ENCODE data around the gene TNXB. TPM values are rescaled to one million over a fixed set of nuclear protein-coding genes. Genes with fewer than 3 reads are reported as not detected.

TNXB gene
- total RNA-seq, 1 donor from 2014 or later: 0.38 TPM

DNA sequence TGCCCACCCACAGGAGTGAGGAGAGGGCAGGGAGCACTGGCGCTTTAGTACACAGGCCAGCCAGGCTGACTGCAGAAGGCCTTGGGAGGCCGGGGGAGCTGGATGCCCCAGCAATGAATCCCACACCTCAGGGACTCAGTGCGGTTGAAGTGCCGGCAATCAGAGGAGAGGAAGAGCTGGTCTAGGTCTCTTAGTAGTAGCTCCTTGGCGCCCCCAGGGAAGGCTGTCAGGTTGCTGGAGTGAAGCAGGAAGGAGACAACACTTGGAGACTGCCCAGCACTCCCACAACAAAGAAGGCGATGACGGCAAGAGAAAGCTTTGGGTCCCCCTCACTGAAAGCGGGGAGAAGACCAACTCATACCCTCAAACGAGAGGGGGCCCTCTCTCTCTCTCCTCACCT is 8.3 kb upstream of the TNXB start:
- TF ChIP-seq CTCF (IDR thresholded peaks at IDR 0.05; ENCODE audit: insufficient read depth, low read length, poor library complexity, severe bottlenecking): no peak
- no peaks in the 10 kb centered on the region for H3K27me3 ChIP-seq (ENCODE audit: control insufficient read depth, insufficient read depth, low read length)
- no peak overlapping the region for H3K4me3 ChIP-seq (ENCODE audit: low read depth, low read length)
- H3K36me3 ChIP-seq (ENCODE audit: control insufficient read depth, insufficient read depth, low read length): peaks cover 5% of the 10 kb centered on the region
- DNase-seq (ENCODE audit: low read depth): no peak

GRCh38 chr6:32116674-32117073 is 7.5 kb upstream of the TNXB start:
- Histone ChIP-seq H3K4me3 (ENCODE audit: low read depth, low read length) (no peak overlapping the region), H3K27me3 (ENCODE audit: control insufficient read depth, insufficient read depth, low read length) (no peaks in the 10 kb centered on the region), H3K36me3 (ENCODE audit: control insufficient read depth, insufficient read depth, low read length) (peaks cover 3% of the 10 kb centered on the region)
- no peak for DNase-seq (ENCODE audit: low read depth)
- TF ChIP-seq CTCF (IDR thresholded peaks at IDR 0.05; ENCODE audit: insufficient read depth, low read length, poor library complexity, severe bottlenecking): peak; percentile 54

- Histone ChIP-seq H3K4me3 (ENCODE audit: low read depth, low read length) (no peak overlapping the region), H3K36me3 (ENCODE audit: control insufficient read depth, insufficient read depth, low read length) (peaks cover 3% of the 10 kb centered on the region), H3K27me3 (ENCODE audit: control insufficient read depth, insufficient read depth, low read length) (peaks cover 1% of the 10 kb centered on the region)
- no peak for DNase-seq (ENCODE audit: low read depth)
- TF ChIP-seq CTCF (IDR thresholded peaks at IDR 0.05; ENCODE audit: insufficient read depth, low read length, poor library complexity, severe bottlenecking): no peak
Measured at GRCh38 chr6:32115623-32116022, 6.5 kb upstream of the TNXB start.

- TF ChIP-seq CTCF (IDR thresholded peaks at IDR 0.05; ENCODE audit: insufficient read depth, low read length, poor library complexity, severe bottlenecking): no peak
- peaks cover 8% of the 10 kb centered on the region for H3K27me3 ChIP-seq (ENCODE audit: control insufficient read depth, insufficient read depth, low read length)
- no peak for DNase-seq (ENCODE audit: low read depth)
- peaks cover 3% of the 10 kb centered on the region for H3K36me3 ChIP-seq (ENCODE audit: control insufficient read depth, insufficient read depth, low read length)
- H3K4me3 ChIP-seq (ENCODE audit: low read depth, low read length): no peak overlapping the region
Measured at GRCh38 chr6:32114796-32115195, 5.7 kb upstream of the TNXB start.

- peak; percentile 33 for TF ChIP-seq CTCF (IDR thresholded peaks at IDR 0.05; ENCODE audit: insufficient read depth, low read length, poor library complexity, severe bottlenecking)
- no peak for DNase-seq (ENCODE audit: low read depth)
Measured at GRCh38 chr6:32113386-32114352, 4.5 kb upstream of the TNXB start.

More at GRCh38 chr6:32113386-32114352, 4.5 kb upstream of the TNXB start:
- Histone ChIP-seq H3K4me3 (ENCODE audit: low read depth, low read length) (no peak overlapping the region), H3K27me3 (ENCODE audit: control insufficient read depth, insufficient read depth, low read length) (peaks cover 17% of the 10 kb centered on the region), H3K36me3 (ENCODE audit: control insufficient read depth, insufficient read depth, low read length) (peaks cover 3% of the 10 kb centered on the region)

Data from kidney epithelial cell (primary cell).